ENCODE data around the gene C19orf18.

The C19orf18 gene

DNA sequence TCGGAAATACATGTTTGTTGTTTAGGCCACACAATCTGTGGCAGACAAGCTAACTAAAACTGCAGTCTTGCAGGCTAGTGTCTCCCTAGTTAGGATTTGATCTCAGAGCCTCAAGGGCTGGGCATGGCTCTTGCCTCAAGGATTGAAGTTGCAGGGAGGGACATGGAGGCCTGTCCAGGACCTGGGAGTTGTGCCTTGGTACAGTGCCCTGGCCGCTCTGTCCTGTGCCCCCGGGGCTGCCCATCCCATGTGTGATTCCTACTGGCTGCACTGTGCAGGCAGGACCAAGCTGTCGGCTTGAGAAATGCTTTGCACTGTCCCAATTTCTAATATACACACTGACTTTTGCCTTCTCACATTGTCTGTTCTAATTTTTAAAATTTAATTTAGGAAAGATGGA is 19.3 kb downstream of the C19orf18 start:
- TF ChIP-seq, protein P1, sequence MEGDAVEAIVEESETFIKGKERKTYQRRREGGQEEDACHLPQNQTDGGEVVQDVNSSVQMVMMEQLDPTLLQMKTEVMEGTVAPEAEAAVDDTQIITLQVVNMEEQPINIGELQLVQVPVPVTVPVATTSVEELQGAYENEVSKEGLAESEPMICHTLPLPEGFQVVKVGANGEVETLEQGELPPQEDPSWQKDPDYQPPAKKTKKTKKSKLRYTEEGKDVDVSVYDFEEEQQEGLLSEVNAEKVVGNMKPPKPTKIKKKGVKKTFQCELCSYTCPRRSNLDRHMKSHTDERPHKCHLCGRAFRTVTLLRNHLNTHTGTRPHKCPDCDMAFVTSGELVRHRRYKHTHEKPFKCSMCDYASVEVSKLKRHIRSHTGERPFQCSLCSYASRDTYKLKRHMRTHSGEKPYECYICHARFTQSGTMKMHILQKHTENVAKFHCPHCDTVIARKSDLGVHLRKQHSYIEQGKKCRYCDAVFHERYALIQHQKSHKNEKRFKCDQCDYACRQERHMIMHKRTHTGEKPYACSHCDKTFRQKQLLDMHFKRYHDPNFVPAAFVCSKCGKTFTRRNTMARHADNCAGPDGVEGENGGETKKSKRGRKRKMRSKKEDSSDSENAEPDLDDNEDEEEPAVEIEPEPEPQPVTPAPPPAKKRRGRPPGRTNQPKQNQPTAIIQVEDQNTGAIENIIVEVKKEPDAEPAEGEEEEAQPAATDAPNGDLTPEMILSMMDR (IDR thresholded peaks at IDR 0.05; ENCODE audit: low read depth, low read length): no peak
- no peak for DNase-seq (ENCODE audit: low read depth in 2 of 2)
- no peak overlapping the region for H3K4me3 ChIP-seq (replicated peaks in 1 of 2; ENCODE audit: low read depth in 2 of 2, low read length in 2 of 2)

DNA sequence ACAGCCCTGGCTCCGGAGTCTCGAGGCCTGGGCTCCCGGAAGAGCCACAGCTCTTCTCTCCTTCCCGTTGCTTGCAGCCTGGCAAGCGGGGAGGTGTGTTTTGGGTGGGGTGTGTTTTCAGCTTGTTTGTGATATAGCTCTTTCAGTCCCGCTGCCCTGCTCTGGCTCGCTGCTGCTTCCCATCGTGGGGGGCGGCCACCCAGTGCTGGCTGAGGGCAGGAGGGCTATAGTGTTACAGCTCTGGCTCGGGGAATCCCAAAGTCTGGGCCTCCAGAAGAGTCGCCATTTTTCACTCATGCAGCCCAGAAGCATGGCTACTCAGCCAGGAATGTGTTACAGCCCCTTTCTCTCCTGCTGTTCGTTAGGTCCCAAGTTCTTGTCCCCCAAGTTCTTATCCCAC is 24.6 kb downstream of the C19orf18 start:
- no peak for DNase-seq (ENCODE audit: low read depth in 2 of 2)
- TF ChIP-seq, protein P1 (IDR thresholded peaks at IDR 0.05; ENCODE audit: low read depth, low read length): no peak
- no peak overlapping the region for H3K4me3 ChIP-seq (replicated peaks in 1 of 2; ENCODE audit: low read depth in 2 of 2, low read length in 2 of 2)

DNA sequence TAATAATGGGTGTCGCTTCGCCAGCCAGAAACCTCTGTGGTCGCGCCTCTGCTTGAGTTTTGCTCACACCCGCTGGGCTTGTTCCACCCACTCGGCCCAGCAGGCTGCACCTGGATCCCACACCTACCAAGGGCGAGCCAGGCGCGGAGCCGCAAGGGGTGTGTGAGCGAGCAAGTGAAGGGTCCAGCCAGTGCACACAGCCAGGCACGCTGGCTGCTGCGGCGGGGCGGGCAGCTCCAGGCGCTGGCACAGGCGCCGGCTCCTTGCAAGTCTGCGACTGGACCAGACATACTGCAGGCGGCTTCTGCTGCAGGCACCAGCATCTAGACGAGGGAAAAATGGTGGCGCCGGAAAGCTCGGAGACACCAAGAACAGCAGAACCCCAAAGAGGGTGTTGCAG is 25.0 kb downstream of the C19orf18 start:
- DNase-seq (ENCODE audit: low read depth in 2 of 2): no peak
- H3K4me3 ChIP-seq (replicated peaks in 1 of 2; ENCODE audit: low read depth in 2 of 2, low read length in 2 of 2): no peak overlapping the region
- TF ChIP-seq, protein P1 (IDR thresholded peaks at IDR 0.05; ENCODE audit: low read depth, low read length): no peak

DNA sequence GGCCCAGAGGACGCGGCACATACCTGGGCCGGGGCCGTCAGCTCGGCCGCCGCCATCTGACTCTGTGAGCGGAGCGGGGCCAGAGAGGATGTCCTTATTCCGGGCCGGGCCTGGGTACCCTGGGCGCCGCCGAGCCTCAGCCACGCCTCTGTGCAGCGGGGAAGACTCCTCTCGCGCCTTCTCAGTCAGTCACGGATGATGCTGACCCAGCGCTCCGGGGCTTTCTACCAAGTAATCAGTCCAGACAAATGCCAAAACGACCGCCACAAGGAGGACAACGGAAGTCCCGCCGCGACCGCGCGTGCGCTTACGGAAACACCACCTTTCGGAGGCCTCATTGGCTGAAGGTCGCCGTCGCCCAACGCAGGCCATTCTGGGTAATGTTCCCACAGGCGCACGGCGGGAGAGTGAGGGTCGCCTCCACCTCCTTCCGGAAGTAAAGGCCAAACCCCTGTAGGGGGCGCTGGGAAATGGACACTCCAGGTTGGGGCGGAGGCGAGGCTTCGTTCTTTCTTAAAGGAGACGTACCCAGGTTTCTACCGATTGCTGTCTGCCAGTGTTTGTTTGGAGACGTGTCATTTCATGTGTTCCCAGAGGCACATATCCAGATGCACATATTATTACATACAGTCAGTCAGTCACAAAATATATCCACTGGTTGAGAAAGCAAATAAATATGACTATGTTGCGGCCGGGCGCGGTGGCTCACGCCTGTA is 26.8 kb downstream of the C19orf18 start, which contains the start of gene ZNF256:
ZNF256 (minus strand) TSS at position 288 of the 716 bp plus-strand sequence; CDS start at position 56, 232 bp downstream.
- DNase-seq (ENCODE audit: low read depth in 2 of 2): peak; percentile 95 to 96
- H3K4me3 ChIP-seq (replicated peaks in 1 of 2; ENCODE audit: low read depth in 2 of 2, low read length in 2 of 2): peak within 1 kb of the TSS; percentile 95 to 98
- TF ChIP-seq, protein P1 (IDR thresholded peaks at IDR 0.05; ENCODE audit: low read depth, low read length): peak; percentile 40

DNA sequence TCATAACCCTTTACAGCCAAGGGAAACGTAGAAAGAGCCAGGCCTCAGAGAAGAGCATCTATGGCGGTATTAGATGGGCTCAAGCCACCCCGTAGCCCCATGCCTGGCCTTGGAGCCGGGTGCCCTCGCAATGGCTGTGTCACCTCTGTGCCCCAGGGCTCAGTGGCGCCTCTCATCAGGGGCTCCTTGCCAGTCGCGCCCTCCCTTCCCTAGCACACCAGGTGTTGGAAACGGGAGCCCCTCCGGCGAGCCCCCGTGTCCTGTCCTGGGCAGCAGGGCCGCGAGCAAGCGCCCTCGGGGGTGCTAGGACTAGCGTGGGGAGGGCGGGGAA is 27.3 kb downstream of the C19orf18 start:
- H3K4me3 ChIP-seq (replicated peaks in 1 of 2; ENCODE audit: low read depth in 2 of 2, low read length in 2 of 2): peak overlapping the region; percentile 95 to 98
- DNase-seq (ENCODE audit: low read depth in 2 of 2): no peak
- TF ChIP-seq, protein P1 (IDR thresholded peaks at IDR 0.05; ENCODE audit: low read depth, low read length): no peak

DNA sequence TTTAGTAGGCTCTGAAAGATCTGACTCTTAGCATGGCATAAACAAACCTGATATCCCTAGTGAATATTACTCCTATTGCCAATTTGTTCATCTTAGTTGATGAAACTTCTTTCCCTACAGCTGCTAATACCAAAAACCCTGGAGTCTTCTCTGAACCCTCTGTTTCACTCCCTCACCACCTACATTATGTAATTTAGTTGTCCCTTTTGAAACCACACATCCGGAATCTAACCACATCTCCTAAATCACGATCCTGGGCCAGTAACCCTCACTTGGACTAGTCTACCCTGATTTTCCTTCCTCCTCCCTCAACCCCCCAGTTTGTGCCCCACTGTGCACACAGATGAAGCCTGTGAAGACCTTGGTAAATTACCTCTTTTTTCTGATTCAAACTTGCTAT is 28.0 kb downstream of the C19orf18 start:
- no peak for DNase-seq (ENCODE audit: low read depth in 2 of 2)
- TF ChIP-seq, protein P1 (IDR thresholded peaks at IDR 0.05; ENCODE audit: low read depth, low read length): no peak
- peak overlapping the region; percentile 95 to 98 for H3K4me3 ChIP-seq (replicated peaks in 1 of 2; ENCODE audit: low read depth in 2 of 2, low read length in 2 of 2)

DNA sequence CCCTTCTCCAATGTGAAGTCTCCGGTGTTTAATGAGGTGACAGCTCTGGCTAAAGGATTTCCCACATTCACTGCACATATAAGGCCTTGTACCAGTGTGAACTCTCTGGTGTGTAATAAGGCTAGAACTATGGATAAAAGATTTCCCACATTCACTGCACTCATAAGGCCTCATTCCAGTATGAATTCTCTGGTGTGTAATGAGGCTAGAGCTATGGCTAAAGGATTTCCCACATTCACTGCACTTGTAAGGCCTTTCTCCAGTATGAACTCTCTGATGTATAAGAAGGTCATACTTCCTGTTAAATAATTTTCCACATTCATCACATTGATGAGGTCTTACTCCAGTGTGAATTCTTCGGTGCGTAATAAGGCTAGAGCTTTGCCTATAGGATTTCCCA is 32.7 kb downstream of the C19orf18 start:
- H3K4me3 ChIP-seq (replicated peaks in 1 of 2; ENCODE audit: low read depth in 2 of 2, low read length in 2 of 2): no peak overlapping the region
- DNase-seq (ENCODE audit: low read depth in 2 of 2): no peak
- TF ChIP-seq, protein P1 (IDR thresholded peaks at IDR 0.05; ENCODE audit: low read depth, low read length): no peak
